ACC112 (cell line): ENCODE measurements around the gene CYSTM1.

Experiments
- H2AFZ ChIP-seq: fragments of 200-600 bp; sonication (generic); one replicate; pipeline ENCODE4 v1.6.0; 2017; ENCODE audit warnings: antibody characterized with exemption, low read length; ENCODE audit not compliant: unreplicated experiment
- H3K27ac ChIP-seq: fragments of 200-600 bp; sonication (generic); 2 replicates; pipeline ENCODE4 v1.5.1; 2014; ENCODE audit warnings: low read depth, mild to moderate bottlenecking, antibody characterized with exemption, low read length, moderate library complexity
- H3K27me3 ChIP-seq: fragments of 200-600 bp; sonication (generic); 2 replicates; pipeline ENCODE4 v1.6.1; 2014; ENCODE audit warnings: mild to moderate bottlenecking, antibody characterized with exemption, low read length, moderate library complexity, mixed read lengths; ENCODE audit not compliant: insufficient read depth
- H3K36me3 ChIP-seq: fragments of 200-600 bp; sonication (generic); 2 replicates; pipeline ENCODE4 v1.6.1; 2016; ENCODE audit warnings: mild to moderate bottlenecking, antibody characterized with exemption, low read length, moderate library complexity, mixed read lengths; ENCODE audit not compliant: insufficient read depth
- H3K4me1 ChIP-seq: fragments of 200-600 bp; sonication (generic); one replicate; pipeline ENCODE4 v1.6.1; 2016; ENCODE audit warnings: low read length, mixed read lengths; ENCODE audit not compliant: insufficient read depth, unreplicated experiment, control insufficient read depth
- H3K4me3 ChIP-seq: fragments of 200-600 bp; sonication (generic); 2 replicates; pipeline ENCODE4 v1.5.1; 2014; ENCODE audit warnings: mild to moderate bottlenecking, low read depth, low read length
- H3K79me2 ChIP-seq: fragments of 200-600 bp; sonication (generic); one replicate; pipeline ENCODE4 v1.6.0; 2016; ENCODE audit warnings: low read length; ENCODE audit not compliant: control insufficient read depth, unreplicated experiment, insufficient read depth

Gene CYSTM1, protein sequence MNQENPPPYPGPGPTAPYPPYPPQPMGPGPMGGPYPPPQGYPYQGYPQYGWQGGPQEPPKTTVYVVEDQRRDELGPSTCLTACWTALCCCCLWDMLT

DNA sequence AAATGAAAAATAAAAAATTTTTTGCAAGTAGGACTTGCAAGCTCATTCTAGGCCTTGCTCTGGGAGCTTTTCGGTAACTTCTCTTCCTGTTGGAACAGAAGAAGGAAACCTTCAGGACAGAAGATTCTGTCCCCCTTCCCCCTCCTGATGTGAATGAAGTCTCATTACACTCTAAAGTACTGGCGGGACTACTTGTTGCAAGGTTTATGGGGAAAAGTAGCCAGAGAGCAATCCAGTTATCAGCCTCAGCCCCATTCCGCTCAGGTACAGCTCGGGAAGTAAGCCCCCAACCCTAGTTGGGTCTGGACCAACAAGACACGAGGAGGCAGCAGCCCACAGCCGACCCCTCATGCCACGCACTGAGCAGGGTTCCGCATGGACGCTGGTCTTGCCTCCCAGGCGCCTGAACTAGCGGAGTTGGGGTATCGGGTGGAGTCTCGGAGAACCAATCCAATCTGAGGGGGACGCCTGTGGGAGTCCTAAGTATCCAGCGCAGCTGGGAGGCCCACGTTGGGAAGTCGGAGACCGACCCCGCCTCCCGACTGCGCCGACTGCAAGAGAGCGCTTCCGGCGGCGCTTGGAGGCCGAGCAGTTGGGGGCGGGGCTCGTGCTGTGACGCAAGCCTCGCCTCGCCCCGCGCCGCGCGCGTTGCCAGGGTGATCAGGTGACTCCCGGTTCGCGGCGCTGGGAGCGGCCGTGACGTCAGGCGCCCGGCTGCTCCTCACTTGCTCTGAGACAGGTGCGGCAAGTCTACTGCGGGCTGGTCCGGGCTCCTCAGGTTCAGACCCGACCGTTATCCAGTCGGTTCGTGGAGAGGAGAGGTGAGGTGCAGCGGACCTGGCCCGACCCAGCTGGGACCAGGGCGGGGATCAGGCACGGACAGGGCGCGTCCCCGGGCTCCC is at the start of gene CYSTM1:
Gene CYSTM1, plus strand, starts transcription at position 724 of the 902 bp plus-strand sequence. CDS start 19,278 bp downstream, outside the sequence.
- Histone ChIP-seq H3K4me1 (peaks cover 18% of the 10 kb centered on the region), H3K4me3 (peak within 1 kb of the TSS; percentile 88), H2AFZ (peak within 1 kb of the TSS; percentile 73), H3K27ac (peak within 1 kb of the TSS; percentile 61), H3K36me3 (no peaks in the 10 kb centered on the region), H3K79me2 (peaks cover 4% of the 10 kb centered on the region), H3K27me3 (no peaks in the 10 kb centered on the region)

- Histone ChIP-seq H3K27me3 (no peaks in the 10 kb centered on the region), H3K4me3 (no peak within 1 kb of the TSS), H3K27ac (no peak within 1 kb of the TSS), H3K4me1 (peaks cover 29% of the 10 kb centered on the region), H3K79me2 (peaks cover 51% of the 10 kb centered on the region), H2AFZ (no peak within 1 kb of the TSS), H3K36me3 (no peaks in the 10 kb centered on the region)
Observed at GRCh38 chr5:140125637-140126036, 49.4 kb upstream of the CYSTM1 start, which contains the start of gene IGIP. Gene IGIP, plus strand, starts transcription at chr5:140125937. Its CDS starts 2,540 bp downstream, at chr5:140128477.

- Histone ChIP-seq H3K36me3 (no peaks in the 10 kb centered on the region), H3K4me3 (no peak overlapping the region), H2AFZ (no peak overlapping the region), H3K79me2 (peaks cover 42% of the 10 kb centered on the region), H3K27ac (no peak overlapping the region), H3K27me3 (no peaks in the 10 kb centered on the region), H3K4me1 (peaks cover 25% of the 10 kb centered on the region)
Observed at GRCh38 chr5:140126315-140127012, 48.5 kb upstream of the CYSTM1 start.

GRCh38 chr5:140128376-140128775 is 46.6 kb upstream of the CYSTM1 start:
- H3K4me3 ChIP-seq: no peak overlapping the region

GRCh38 chr5:140130949-140131733 is 43.8 kb upstream of the CYSTM1 start:
- Histone ChIP-seq H3K4me3 (peak overlapping the region; percentile 47), H3K36me3 (no peaks in the 10 kb centered on the region), H3K4me1 (peaks cover 17% of the 10 kb centered on the region), H3K79me2 (peaks cover 23% of the 10 kb centered on the region), H3K27me3 (no peaks in the 10 kb centered on the region), H2AFZ (peak overlapping the region; percentile 19), H3K27ac (peak overlapping the region; percentile 57)

More at GRCh38 chr5:140128376-140128775, 46.6 kb upstream of the CYSTM1 start:
- Histone ChIP-seq H3K27me3 (no peaks in the 10 kb centered on the region), H3K27ac (no peak overlapping the region), H3K36me3 (no peaks in the 10 kb centered on the region), H3K79me2 (peaks cover 34% of the 10 kb centered on the region), H2AFZ (no peak overlapping the region), H3K4me1 (peaks cover 28% of the 10 kb centered on the region)

DNA sequence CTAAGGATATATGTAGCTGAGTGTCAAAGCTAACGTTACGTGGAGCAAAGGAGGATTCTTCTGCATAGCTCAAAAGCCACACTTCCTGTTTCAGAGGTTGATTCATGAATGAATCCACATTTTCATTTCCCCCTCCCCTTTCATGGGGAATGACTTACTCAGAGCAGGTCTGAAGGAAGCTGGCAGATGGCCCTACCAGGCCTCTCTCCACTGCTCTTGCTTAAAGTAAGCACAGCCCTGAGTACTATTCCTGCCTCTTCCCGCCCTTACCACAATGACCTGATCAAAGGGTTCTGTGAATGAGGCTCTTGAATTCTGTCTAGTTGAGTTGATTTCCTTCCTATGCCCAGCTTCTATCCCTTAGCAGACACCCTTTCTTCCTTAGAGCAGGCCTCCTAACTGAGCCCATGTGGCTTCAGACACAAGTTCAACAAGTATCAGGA is 43.0 kb upstream of the CYSTM1 start:
- Histone ChIP-seq H3K27ac (peak overlapping the region; percentile 57), H3K36me3 (no peaks in the 10 kb centered on the region), H3K4me1 (peaks cover 17% of the 10 kb centered on the region), H3K4me3 (peak overlapping the region; percentile 47), H2AFZ (no peak overlapping the region), H3K79me2 (peaks cover 16% of the 10 kb centered on the region), H3K27me3 (no peaks in the 10 kb centered on the region)

GRCh38 chr5:140133514-140134167 is 41.3 kb upstream of the CYSTM1 start:
- Histone ChIP-seq H3K27me3 (no peaks in the 10 kb centered on the region), H3K4me1 (peaks cover 17% of the 10 kb centered on the region), H3K79me2 (peaks cover 10% of the 10 kb centered on the region), H2AFZ (no peak overlapping the region), H3K27ac (no peak overlapping the region), H3K36me3 (no peaks in the 10 kb centered on the region), H3K4me3 (no peak overlapping the region)

- H3K27ac ChIP-seq: no peak overlapping the region
Observed at GRCh38 chr5:140134277-140134935, 40.6 kb upstream of the CYSTM1 start.

GRCh38 chr5:140135127-140135526 is 39.9 kb upstream of the CYSTM1 start:
- Histone ChIP-seq H3K4me3 (no peak overlapping the region), H2AFZ (no peak overlapping the region), H3K27me3 (no peaks in the 10 kb centered on the region), H3K79me2 (peaks cover 13% of the 10 kb centered on the region), H3K4me1 (peaks cover 17% of the 10 kb centered on the region), H3K27ac (no peak overlapping the region), H3K36me3 (no peaks in the 10 kb centered on the region)

More at GRCh38 chr5:140134277-140134935, 40.6 kb upstream of the CYSTM1 start:
- H2AFZ ChIP-seq: no peak overlapping the region
- H3K79me2 ChIP-seq: peaks cover 10% of the 10 kb centered on the region
- H3K4me1 ChIP-seq: peaks cover 17% of the 10 kb centered on the region
- no peak overlapping the region for H3K4me3 ChIP-seq
- no peaks in the 10 kb centered on the region for H3K27me3 ChIP-seq
- no peaks in the 10 kb centered on the region for H3K36me3 ChIP-seq
